ENCODE measurements around the gene FOXL3.

DNA sequence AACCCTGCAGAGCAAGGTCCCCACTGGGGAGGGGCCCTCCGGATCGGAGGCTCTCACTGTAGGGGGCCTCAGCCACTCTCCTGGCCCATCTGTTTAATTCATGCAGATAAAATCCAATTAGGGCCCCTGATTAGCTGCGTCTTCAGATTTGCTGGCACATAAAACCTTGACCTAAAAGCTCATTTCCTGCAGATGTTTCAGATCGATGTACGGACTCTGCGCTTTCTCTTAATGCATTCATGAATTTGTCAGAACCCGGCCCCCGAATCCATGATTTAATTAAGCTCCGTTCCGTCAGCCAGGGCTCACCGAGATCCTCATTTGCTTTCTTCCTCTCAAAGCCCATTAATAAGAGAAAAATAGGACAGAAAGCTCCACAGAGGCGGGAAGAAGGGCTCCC is 40.0 kb upstream of the FOXL3 start:
- no peak for TF ChIP-seq POLR2AphosphoS5 (IDR thresholded peaks at IDR 0.05; ENCODE audit: low read depth, low read length)
- TF ChIP-seq REST (IDR thresholded peaks at IDR 0.05; ENCODE audit: insufficient read depth in 1 of 2, low read depth in 2 of 2, low read length in 2 of 2) = no peak
- TF ChIP-seq SIN3A (IDR thresholded peaks at IDR 0.05; ENCODE audit: borderline replicate concordance, insufficient read depth, low read length) = no peak
- no peak for TF ChIP-seq TAF1 (IDR thresholded peaks at IDR 0.05; ENCODE audit: borderline replicate concordance, insufficient read depth, low read length)
- no peak for TF ChIP-seq FOXP2 (optimal IDR thresholded peaks at IDR 0.05; ENCODE audit: borderline replicate concordance, extremely low read depth, extremely low read length, insufficient read depth)
